GM19023 (cell line): ENCODE results near the gene DTYMK.
"Not testable (repeated sequence)": the region's sequence is repeated elsewhere in the genome, so short reads cannot be mapped to it uniquely, and the experiment has no call there.

Source experiments
- ATAC-seq: cut with Tn5 transposase; IDR thresholded peaks from one replicate; pipeline ENCODE4 v1.9.1; 2021; ENCODE audit warnings: mild to moderate bottlenecking, moderate library complexity; ENCODE audit not compliant: unreplicated experiment

The DTYMK gene

GRCh38 chr2:241673189-241673663 lies 13.4 kb downstream of the DTYMK start:
- ATAC-seq: no peak

GRCh38 chr2:241672243-241673188 lies 14.1 kb downstream of the DTYMK start:
- ATAC-seq: no peak

- ATAC-seq: no peak
These were observed 15.0 kb downstream of the DTYMK start for GRCh38 chr2:241671457-241672240.

GRCh38 chr2:241670333-241671110 lies 16.1 kb downstream of the DTYMK start:
- ATAC-seq: no peak

- no peak for ATAC-seq
These were observed 17.8 kb downstream of the DTYMK start for GRCh38 chr2:241668839-241669238.

GRCh38 chr2:241668354-241668753 lies 18.3 kb downstream of the DTYMK start:
- ATAC-seq: no peak

- ATAC-seq: no peak
These were observed 19.8 kb downstream of the DTYMK start for GRCh38 chr2:241666627-241667400.

- ATAC-seq: no peak
These were observed 20.7 kb downstream of the DTYMK start for GRCh38 chr2:241665731-241666440.

- not testable (repeated sequence) for ATAC-seq
These were observed 23.9 kb downstream of the DTYMK start for GRCh38 chr2:241662731-241663130.

GRCh38 chr2:241660593-241661213 lies 25.9 kb downstream of the DTYMK start:
- no peak for ATAC-seq

- no peak for ATAC-seq
These were observed 27.4 kb downstream of the DTYMK start for GRCh38 chr2:241659150-241659739.

- no peak for ATAC-seq
These were observed 28.3 kb downstream of the DTYMK start for GRCh38 chr2:241658296-241658695.

GRCh38 chr2:241657786-241658254 lies 28.8 kb downstream of the DTYMK start:
- ATAC-seq: no peak

GRCh38 chr2:241656190-241656741 lies 30.3 kb downstream of the DTYMK start:
- ATAC-seq: no peak

GRCh38 chr2:241655516-241656189 lies 31.0 kb downstream of the DTYMK start:
- ATAC-seq: no peak

- ATAC-seq: no peak
These were observed 32.1 kb downstream of the DTYMK start for GRCh38 chr2:241654551-241654950.

GRCh38 chr2:241653210-241653750 lies 33.3 kb downstream of the DTYMK start:
- no peak for ATAC-seq
